WTC11 (cell line): Measurements from ENCODE around the gene C10orf90. TPM values are rescaled to one million over a fixed set of nuclear protein-coding genes. Genes with fewer than 3 reads are reported as not detected.

ENCODE experiments used
- ATAC-seq: fragments of 200-7000 bp; cut with Tn5 transposase; 2 replicates; pipeline ENCODE4 v1.10.0; 2021; ENCODE audit warnings: mild to moderate bottlenecking, moderate library complexity
- CTCF ChIA-PET: fragments of 300-600 bp; sonication (Branson Sonifier 250); formaldehyde crosslinking; loops from one replicate; lab custom pipeline; 2021; ENCODE audit warnings: antibody characterized with exemption; lab: Charles Lee
- POLR2A ChIA-PET: fragments of 350-600 bp; sonication (Branson Sonifier 250); formaldehyde crosslinking; loops from one replicate; lab custom pipeline; 2021; ENCODE audit warnings: antibody characterized with exemption; lab: Charles Lee
- DNase-seq: peaks from one replicate; pipeline ENCODE4 v3.0.0; 2021; ENCODE audit warnings: low spot score
- H3K27ac Mint-ChIP-seq: 2 replicates; pipeline ENCODE4 v1.8.0; 2021; ENCODE audit warnings: mixed read lengths
- H3K27me3 Mint-ChIP-seq: 2 replicates; pipeline ENCODE4 v1.8.0; 2021; ENCODE audit warnings: low read depth, mild to moderate bottlenecking, moderate library complexity, mixed read lengths
- H3K36me3 Mint-ChIP-seq: 2 replicates; pipeline ENCODE4 v1.8.0; 2021; ENCODE audit warnings: mixed read lengths
- H3K4me1 Mint-ChIP-seq: 2 replicates; pipeline ENCODE4 v1.8.0; 2022; ENCODE audit warnings: mixed read lengths
- H3K4me3 Mint-ChIP-seq: 2 replicates; pipeline ENCODE4 v1.8.0; 2021; ENCODE audit warnings: mild to moderate bottlenecking, moderate library complexity, mixed read lengths
- H3K9me3 Mint-ChIP-seq: 2 replicates; pipeline ENCODE4 v1.8.0; 2021; ENCODE audit warnings: mixed read lengths
- AR ChIP-seq: fragments of 250-450 bp; sonication (Bioruptor Pico); IDR thresholded peaks from 2 replicates; pipeline ENCODE4 v1.9.0; 2021; ENCODE audit warnings: mild to moderate bottlenecking
- ATF2 ChIP-seq: sonication (generic); formaldehyde crosslinking; IDR thresholded peaks from 2 replicates; pipeline ENCODE4 v1.8.1; 2022; ENCODE audit warnings: low read depth, missing genetic modification reagents, borderline replicate concordance
- ATF3 ChIP-seq: sonication (generic); formaldehyde crosslinking; conservative IDR thresholded peaks from 2 replicates; pipeline ENCODE4 v1.8.1; 2022; ENCODE audit warnings: mild to moderate bottlenecking, missing genetic modification reagents
- CDX4 ChIP-seq: fragments of 250-450 bp; sonication (Bioruptor Pico); IDR thresholded peaks from 2 replicates; pipeline ENCODE4 v1.9.0; 2021; ENCODE audit warnings: moderate library complexity, mild to moderate bottlenecking, inconsistent platforms, borderline replicate concordance
- CREM ChIP-seq: sonication (generic); formaldehyde crosslinking; IDR thresholded peaks from 2 replicates; pipeline ENCODE4 v1.8.1; 2022; ENCODE audit warnings: mild to moderate bottlenecking, missing genetic modification reagents, moderate library complexity
- ELF4 ChIP-seq: sonication (generic); formaldehyde crosslinking; IDR thresholded peaks from 2 replicates; pipeline ENCODE4 v1.8.1; 2022; ENCODE audit warnings: low read depth, mild to moderate bottlenecking, moderate library complexity, missing genetic modification reagents
- ESRRA ChIP-seq: sonication (generic); formaldehyde crosslinking; IDR thresholded peaks from 2 replicates; pipeline ENCODE4 v1.8.1; 2022; ENCODE audit warnings: mild to moderate bottlenecking, missing genetic modification reagents, borderline replicate concordance
- FOXK1 ChIP-seq: sonication (generic); formaldehyde crosslinking; IDR thresholded peaks from 2 replicates; pipeline ENCODE4 v1.8.0; 2022; ENCODE audit warnings: mild to moderate bottlenecking, moderate library complexity, missing genetic modification reagents
- FOXP4 ChIP-seq: sonication (generic); formaldehyde crosslinking; IDR thresholded peaks from 2 replicates; pipeline ENCODE4 v1.8.0; 2022; ENCODE audit warnings: mild to moderate bottlenecking, missing genetic modification reagents
- GABPB1 ChIP-seq: sonication (generic); formaldehyde crosslinking; IDR thresholded peaks from 2 replicates; pipeline ENCODE4 v1.8.1; 2023; ENCODE audit warnings: mild to moderate bottlenecking, missing genetic modification reagents
- NR2C2 ChIP-seq: sonication (generic); formaldehyde crosslinking; IDR thresholded peaks from 2 replicates; pipeline ENCODE4 v1.8.0; 2022; ENCODE audit warnings: mild to moderate bottlenecking, missing genetic modification reagents
- PRDM15 ChIP-seq: sonication (generic); formaldehyde crosslinking; IDR thresholded peaks from 2 replicates; pipeline ENCODE4 v1.8.0; 2022; ENCODE audit warnings: missing genetic modification reagents
- SMAD3 ChIP-seq: sonication (generic); formaldehyde crosslinking; IDR thresholded peaks from 2 replicates; pipeline ENCODE4 v1.8.0; 2022; ENCODE audit warnings: missing genetic modification reagents, mild to moderate bottlenecking, borderline replicate concordance
- SP1 ChIP-seq: sonication (generic); formaldehyde crosslinking; conservative IDR thresholded peaks from 2 replicates; pipeline ENCODE4 v1.8.1; 2022; ENCODE audit warnings: missing genetic modification reagents
- TEAD1 ChIP-seq: sonication (generic); formaldehyde crosslinking; IDR thresholded peaks from 2 replicates; pipeline ENCODE4 v1.8.0; 2022; ENCODE audit warnings: mild to moderate bottlenecking, missing genetic modification reagents
- USF1 ChIP-seq: sonication (generic); formaldehyde crosslinking; IDR thresholded peaks from 2 replicates; pipeline ENCODE4 v1.8.0; 2022; ENCODE audit warnings: mild to moderate bottlenecking, missing genetic modification reagents
- ZNF263 ChIP-seq: sonication (generic); formaldehyde crosslinking; IDR thresholded peaks from 2 replicates; pipeline ENCODE4 v1.8.1; 2022; ENCODE audit warnings: low read depth, mild to moderate bottlenecking, moderate library complexity, missing genetic modification reagents
- ZNF396 ChIP-seq: fragments of 250-450 bp; sonication (Bioruptor Pico); IDR thresholded peaks from 2 replicates; pipeline ENCODE4 v1.8.0; 2021; ENCODE audit warnings: mild to moderate bottlenecking, moderate library complexity, borderline replicate concordance
- ZNF423 ChIP-seq: fragments of 250-450 bp; sonication (Bioruptor Pico); IDR thresholded peaks from 2 replicates; pipeline ENCODE4 v2.1.2; 2022; ENCODE audit warnings: mild to moderate bottlenecking, moderate library complexity
- total RNA-seq: library from RNA; stranded (reverse); gene quantifications from 3 replicates; pipeline ENCODE4 v1.2.3, GENCODE V29; 2021
- TF ChIP-seq, protein P1 (sequence below): fragments of 250-450 bp; sonication (Bioruptor Pico); conservative IDR thresholded peaks from 2 replicates; pipeline ENCODE4 v1.9.0; 2021; ENCODE audit warnings: mild to moderate bottlenecking
- TF ChIP-seq, protein P2 (sequence below): sonication (generic); formaldehyde crosslinking; IDR thresholded peaks from 2 replicates; pipeline ENCODE4 v1.8.1; 2022; ENCODE audit warnings: mild to moderate bottlenecking, moderate library complexity, missing genetic modification reagents

The C10orf90 gene
- total RNA-seq, 1 experiment from 2014 or later, result 0.85 TPM

DNA sequence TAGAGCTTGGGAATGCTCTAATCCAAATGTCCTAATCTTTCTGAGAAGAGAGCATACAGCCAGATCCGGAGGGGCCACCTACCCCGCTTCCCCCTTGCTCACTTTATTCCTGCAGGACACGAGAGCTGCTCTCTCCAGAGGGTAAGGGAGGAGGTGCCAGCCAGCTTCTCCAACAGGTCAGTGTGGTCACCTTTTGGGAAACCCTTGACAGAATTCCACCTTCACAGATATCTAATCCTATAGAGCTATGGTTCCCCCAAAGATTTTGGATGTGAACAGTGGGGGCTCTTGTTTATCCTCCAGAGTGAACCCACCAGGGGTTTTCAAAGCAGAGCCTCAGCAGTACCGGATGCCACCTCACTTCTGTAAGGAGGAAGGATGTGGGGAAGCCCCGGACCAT is 34.6 kb upstream of the C10orf90 start (continued):
- TF ChIP-seq, protein P1, sequence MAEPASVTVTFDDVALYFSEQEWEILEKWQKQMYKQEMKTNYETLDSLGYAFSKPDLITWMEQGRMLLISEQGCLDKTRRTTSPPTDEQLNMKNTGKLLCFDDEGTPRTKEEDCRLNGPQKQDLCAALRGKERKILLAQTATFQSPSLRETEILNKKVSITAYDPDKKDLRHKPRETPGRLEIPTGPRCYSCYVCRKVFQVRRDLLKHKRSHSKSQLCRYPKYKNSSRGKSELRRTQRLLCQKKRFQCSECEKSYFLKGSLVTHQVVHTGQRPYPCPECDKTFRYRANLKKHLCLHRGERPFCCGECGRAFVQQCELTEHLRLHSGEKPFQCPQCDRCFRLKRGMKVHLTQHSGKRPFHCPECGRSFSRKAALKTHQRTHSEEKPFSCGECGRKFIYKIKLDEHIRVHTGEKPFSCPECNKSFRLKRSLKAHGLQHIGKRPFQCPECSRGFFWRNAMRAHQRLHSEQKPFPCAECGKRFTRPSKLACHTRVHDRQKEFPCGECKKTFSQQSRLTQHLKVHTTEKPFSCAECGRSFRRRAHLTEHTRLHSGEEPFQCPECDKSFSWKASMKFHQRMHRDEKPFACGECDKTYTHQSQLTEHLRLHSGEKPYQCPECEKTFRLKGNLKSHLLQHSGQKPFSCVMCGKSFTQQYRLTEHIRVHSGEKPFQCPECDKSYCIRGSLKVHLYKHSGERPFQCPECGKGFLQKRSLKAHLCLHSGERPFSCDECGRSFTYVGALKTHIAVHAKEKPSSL (CRISPR knock-in tag), result no peak
- no peak for TF ChIP-seq ATF3 (CRISPR knock-in tag)
- TF ChIP-seq ATF2 (CRISPR knock-in tag), result no peak
- no peak for TF ChIP-seq SP1
- no peak for TF ChIP-seq SMAD3 (CRISPR knock-in tag)
- no peak for TF ChIP-seq ZNF263 (CRISPR knock-in tag)
- TF ChIP-seq CDX4 (CRISPR knock-in tag), result no peak

GRCh38 chr10:126704649-126705048 is 34.2 kb upstream of the C10orf90 start:
- H3K4me3 Mint-ChIP-seq, result no peak overlapping the region
- CTCF ChIA-PET, result no interaction called here
- H3K27me3 Mint-ChIP-seq, result peaks cover 6% of the 10 kb centered on the region; the same call in 1 of the 2 replicates
- DNase-seq (no peak), ATAC-seq (no peak)
- POLR2A ChIA-PET, result no interaction called here
- no peak overlapping the region for H3K27ac Mint-ChIP-seq
- peaks cover 26% of the 10 kb centered on the region for H3K4me1 Mint-ChIP-seq
- peaks cover 2% of the 10 kb centered on the region; the same call in 1 of the 2 replicates for H3K36me3 Mint-ChIP-seq
- H3K9me3 Mint-ChIP-seq, result peaks cover 8% of the 10 kb centered on the region
- no peak for TF ChIP-seq CREM (CRISPR knock-in tag)
- no peak for TF ChIP-seq GABPB1 (CRISPR knock-in tag)
- no peak for TF ChIP-seq ZNF396 (CRISPR knock-in tag)
- no peak for TF ChIP-seq FOXP4
- TF ChIP-seq ZNF423 (CRISPR knock-in tag), result no peak
- no peak for TF ChIP-seq NR2C2
- TF ChIP-seq USF1 (CRISPR knock-in tag), result no peak
- no peak for TF ChIP-seq PRDM15 (CRISPR knock-in tag)
- TF ChIP-seq ESRRA (CRISPR knock-in tag), result no peak
- no peak for TF ChIP-seq AR (CRISPR knock-in tag)
- no peak for TF ChIP-seq ELF4 (CRISPR knock-in tag)
- TF ChIP-seq TEAD1 (CRISPR knock-in tag), result no peak
- TF ChIP-seq, protein P2, sequence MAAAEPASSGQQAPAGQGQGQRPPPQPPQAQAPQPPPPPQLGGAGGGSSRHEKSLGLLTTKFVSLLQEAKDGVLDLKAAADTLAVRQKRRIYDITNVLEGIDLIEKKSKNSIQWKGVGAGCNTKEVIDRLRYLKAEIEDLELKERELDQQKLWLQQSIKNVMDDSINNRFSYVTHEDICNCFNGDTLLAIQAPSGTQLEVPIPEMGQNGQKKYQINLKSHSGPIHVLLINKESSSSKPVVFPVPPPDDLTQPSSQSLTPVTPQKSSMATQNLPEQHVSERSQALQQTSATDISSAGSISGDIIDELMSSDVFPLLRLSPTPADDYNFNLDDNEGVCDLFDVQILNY (CRISPR knock-in tag), result no peak
- TF ChIP-seq FOXK1 (CRISPR knock-in tag), result no peak
